D721Med (cell line): ENCODE measurements around the gene ATP5MK.
A peak's percentile ranks its signal among the peaks of the same experiment; 100 is the strongest.

ENCODE experiments used
- DNase-seq: peaks from one replicate; pipeline ENCODE4 v3.0.0; 2011; ENCODE audit warnings: low spot score; ENCODE audit not compliant: insufficient read length
- FAIRE-seq: peaks from 2 replicates; lab custom pipeline; 2011; peaks lifted over from hg19 to GRCh38; lab: Jason Lieb, UNC
- TF ChIP-seq, protein P1 (sequence below): IDR thresholded peaks from 2 replicates; pipeline ENCODE4 v1.5.1; 2012; ENCODE audit warnings: mild to moderate bottlenecking, control low read depth; ENCODE audit not compliant: insufficient read depth; ENCODE audit errors: missing control alignments

ATP5MK gene, protein sequence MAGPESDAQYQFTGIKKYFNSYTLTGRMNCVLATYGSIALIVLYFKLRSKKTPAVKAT

DNA sequence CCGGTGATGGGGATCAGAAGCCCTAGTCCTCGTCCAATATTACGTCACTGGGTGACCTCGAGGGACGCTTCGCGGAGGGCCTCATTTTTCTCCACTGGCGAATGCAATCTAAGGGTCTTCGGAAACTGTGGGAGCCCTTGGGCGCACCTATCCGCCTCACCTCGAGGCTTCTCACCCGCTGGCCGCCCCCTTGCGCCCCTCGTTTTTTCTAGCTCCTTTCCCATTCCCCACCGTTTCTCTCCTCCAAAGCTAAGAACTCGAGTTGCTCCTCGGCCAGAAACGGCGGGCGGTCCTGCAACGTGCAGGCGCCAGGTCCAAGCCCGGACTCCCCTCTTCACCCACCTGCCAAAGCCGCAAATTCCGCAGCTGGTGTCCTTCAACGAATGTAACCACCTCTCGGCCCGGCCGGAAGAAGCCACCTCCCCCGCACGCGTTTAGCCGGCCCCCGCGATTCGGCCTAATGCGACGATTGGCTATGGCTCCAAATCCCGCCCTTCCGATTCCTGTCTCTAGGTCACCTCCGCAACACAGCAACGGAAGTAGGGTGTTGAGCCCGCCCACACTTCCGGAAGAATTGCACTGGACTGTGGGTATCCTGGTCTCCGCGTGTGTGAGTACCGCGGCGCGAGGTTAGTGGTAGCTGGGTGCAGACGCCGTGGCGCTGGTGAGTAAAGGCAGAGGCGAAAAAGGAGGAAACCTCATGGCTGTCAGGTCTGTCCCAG, at the start of gene ATP5MK, which contains the start of gene PDCD11:
Gene ATP5MK, minus strand, starts transcription at position 409 of the 722 bp plus-strand sequence. CDS start 4,018 bp downstream, outside the sequence.
Gene PDCD11, plus strand, starts transcription at position 560 of the 722 bp plus-strand sequence. CDS start 1,801 bp downstream, outside the sequence.
- peak; percentile 66 for FAIRE-seq
- peak; percentile 68 for DNase-seq
- TF ChIP-seq, protein P1, sequence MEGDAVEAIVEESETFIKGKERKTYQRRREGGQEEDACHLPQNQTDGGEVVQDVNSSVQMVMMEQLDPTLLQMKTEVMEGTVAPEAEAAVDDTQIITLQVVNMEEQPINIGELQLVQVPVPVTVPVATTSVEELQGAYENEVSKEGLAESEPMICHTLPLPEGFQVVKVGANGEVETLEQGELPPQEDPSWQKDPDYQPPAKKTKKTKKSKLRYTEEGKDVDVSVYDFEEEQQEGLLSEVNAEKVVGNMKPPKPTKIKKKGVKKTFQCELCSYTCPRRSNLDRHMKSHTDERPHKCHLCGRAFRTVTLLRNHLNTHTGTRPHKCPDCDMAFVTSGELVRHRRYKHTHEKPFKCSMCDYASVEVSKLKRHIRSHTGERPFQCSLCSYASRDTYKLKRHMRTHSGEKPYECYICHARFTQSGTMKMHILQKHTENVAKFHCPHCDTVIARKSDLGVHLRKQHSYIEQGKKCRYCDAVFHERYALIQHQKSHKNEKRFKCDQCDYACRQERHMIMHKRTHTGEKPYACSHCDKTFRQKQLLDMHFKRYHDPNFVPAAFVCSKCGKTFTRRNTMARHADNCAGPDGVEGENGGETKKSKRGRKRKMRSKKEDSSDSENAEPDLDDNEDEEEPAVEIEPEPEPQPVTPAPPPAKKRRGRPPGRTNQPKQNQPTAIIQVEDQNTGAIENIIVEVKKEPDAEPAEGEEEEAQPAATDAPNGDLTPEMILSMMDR = no peak

DNA sequence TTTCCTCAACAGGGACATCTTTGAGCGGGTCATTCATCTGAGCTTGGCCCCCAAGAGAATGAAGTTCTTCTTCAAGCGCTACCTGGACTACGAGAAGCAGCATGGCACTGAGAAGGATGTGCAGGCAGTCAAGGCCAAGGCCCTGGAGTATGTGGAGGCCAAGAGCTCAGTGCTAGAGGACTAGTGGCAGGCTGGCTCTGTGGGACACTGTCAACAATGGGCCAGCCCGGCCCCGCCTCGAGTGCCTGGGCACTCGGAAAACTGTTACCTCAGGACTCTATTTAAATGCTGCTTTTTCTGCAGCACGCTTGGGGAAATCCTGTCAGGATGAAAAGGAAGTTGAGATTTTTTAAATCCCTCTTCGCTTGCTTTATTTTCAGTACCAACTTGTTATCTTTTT, 49.1 kb upstream of the ATP5MK start:
- FAIRE-seq (no peak), DNase-seq (no peak)
- TF ChIP-seq, protein P1 = no peak

DNA sequence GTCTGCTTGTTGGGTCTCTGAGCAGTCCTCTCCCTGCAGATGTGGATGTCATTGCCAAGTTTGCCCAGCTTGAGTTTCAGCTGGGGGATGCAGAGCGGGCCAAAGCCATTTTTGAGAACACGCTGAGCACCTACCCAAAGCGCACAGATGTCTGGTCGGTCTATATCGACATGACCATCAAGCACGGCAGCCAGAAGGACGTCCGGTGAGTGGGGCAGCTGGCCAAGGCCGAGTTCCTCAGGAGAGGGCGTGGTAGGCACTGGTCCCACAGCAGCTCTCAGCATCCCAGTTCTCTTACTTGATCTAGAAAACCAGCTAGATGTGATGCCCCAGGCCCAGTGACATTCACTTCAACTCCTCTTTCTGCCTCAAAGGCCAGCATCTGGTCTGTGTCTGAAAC, 48.2 kb upstream of the ATP5MK start:
- TF ChIP-seq, protein P1 = no peak
- no peak for DNase-seq
- FAIRE-seq = no peak

DNA sequence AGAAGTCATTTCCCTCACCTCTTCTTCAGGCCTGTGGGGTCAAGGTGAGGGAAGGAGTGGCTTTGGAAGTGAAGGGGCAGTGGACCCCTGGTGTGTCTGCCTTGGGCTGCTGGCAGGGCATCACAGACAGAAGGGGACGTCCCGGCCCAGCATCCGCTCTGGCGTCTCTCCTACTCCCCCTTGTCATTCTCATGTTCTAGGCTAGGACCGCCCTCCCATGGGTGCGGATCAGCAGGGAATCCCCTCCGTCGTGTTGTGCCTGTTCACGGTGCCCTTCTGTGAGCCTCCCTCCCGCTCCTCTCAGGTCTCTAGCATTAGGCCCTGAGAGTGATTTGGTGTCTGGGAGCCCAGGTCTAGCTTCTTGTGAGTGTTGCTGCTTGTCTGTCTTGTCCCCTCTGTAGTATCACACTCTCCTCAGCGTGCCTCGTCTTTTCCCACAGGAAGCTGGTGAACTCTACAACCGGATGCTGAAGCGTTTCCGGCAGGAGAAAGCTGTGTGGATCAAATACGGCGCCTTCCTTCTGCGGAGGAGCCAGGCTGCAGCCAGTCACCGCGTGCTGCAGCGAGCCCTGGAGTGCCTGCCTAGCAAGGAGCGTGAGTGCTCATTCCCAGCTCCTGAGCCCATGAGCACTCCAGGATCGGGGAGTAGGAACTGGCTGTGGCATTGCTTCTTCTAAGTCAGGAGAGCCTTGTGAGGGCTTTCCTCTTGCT, 47.4 kb upstream of the ATP5MK start:
- TF ChIP-seq, protein P1 = no peak
- FAIRE-seq (no peak), DNase-seq (no peak)

DNA sequence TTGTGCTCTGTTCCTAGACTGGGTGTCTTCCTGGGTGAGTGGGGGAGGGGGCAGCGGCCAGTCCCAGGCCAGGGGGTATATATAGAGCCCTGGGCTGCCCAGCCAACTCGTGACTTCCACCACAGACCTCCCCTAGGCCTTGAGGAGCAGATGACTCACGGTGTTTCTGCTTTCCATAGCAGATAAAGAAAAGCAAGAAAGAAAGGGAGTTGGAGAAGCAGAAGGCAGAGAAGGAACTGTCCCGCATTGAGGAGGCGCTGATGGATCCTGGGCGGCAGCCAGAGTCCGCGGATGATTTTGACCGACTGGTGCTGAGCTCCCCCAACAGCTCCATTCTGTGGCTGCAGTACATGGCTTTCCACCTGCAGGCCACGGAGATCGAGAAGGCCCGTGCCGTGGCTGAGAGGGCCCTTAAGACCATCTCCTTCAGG, 45.8 kb upstream of the ATP5MK start:
- TF ChIP-seq, protein P1 = no peak
- DNase-seq (no peak), FAIRE-seq (no peak)

DNA sequence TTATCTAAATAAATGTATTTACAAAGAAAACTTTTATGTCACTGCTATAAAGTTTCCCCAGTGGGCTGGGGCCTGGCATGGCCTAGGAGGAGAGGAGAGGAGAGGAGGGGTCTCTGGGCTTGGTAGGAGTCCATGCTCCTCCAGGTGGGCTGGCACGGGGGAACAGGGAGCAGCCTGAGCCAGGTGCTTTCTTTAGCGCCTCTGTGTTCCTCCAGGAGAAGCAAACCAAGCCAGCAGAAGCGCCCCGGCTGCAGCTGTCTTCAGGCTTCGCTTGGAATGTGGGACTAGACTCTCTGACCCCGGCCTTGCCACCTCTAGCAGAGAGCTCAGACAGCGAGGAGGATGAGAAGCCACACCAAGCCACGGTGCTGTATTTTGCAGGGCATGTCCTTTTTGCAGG, 45.3 kb upstream of the ATP5MK start:
- TF ChIP-seq, protein P1 = no peak
- DNase-seq = no peak
- FAIRE-seq = no peak
